ENCODE data around the gene HPN.

DNA sequence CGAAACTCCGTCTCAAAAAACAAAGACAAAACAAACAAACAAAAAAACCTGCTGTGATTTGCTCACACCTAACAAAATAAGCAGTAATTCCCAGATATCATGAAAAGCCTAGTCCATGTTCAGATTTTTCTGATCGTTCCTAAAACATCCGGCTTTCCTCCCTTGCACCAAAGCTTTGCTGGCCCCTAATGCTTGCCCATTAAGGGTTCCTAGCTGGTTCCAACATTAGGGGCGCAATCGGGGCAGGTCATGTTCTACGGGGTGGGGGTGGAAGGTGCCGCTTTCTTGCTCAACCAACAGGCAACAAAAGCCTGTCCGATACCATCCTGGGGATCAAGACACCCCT, 48.6 kb downstream of the HPN start:
- TF ChIP-seq, protein P1, sequence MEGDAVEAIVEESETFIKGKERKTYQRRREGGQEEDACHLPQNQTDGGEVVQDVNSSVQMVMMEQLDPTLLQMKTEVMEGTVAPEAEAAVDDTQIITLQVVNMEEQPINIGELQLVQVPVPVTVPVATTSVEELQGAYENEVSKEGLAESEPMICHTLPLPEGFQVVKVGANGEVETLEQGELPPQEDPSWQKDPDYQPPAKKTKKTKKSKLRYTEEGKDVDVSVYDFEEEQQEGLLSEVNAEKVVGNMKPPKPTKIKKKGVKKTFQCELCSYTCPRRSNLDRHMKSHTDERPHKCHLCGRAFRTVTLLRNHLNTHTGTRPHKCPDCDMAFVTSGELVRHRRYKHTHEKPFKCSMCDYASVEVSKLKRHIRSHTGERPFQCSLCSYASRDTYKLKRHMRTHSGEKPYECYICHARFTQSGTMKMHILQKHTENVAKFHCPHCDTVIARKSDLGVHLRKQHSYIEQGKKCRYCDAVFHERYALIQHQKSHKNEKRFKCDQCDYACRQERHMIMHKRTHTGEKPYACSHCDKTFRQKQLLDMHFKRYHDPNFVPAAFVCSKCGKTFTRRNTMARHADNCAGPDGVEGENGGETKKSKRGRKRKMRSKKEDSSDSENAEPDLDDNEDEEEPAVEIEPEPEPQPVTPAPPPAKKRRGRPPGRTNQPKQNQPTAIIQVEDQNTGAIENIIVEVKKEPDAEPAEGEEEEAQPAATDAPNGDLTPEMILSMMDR (IDR thresholded peaks at IDR 0.05): no peak
- no peak for TF ChIP-seq POLR2A (IDR thresholded peaks at IDR 0.05)

Measured in Peyer's patch (tissue), 4 donors.